Breast epithelium (tissue), 4 donors: ENCODE measurements around the gene VANGL1. TPM values are rescaled to one million over a fixed set of nuclear protein-coding genes. Genes with fewer than 3 reads are reported as not detected.

Source experiments
- DNase-seq, 2 donors: peaks; one replicate each; pipeline ENCODE4 v3.0.0-alpha.2; 2019; ENCODE audit warnings: low spot score in 2 of 2
- H3K27ac ChIP-seq, 2 donors: fragments of 200-600 bp; sonication (generic) in 1 of 2; one replicate each; pipeline ENCODE4 v1.5.1; 2016 to 2019; ENCODE audit warnings: mild to moderate bottlenecking in 1 of 2
- H3K27me3 ChIP-seq, 2 donors: fragments of 200-600 bp; sonication (generic) in 1 of 2; one replicate each; pipeline versions ENCODE4 v1.5.1 to v1.6.0; 2017 to 2019; ENCODE audit warnings: control low read depth in 1 of 2, mild to moderate bottlenecking in 1 of 2
- H3K36me3 ChIP-seq: fragments of 200-600 bp; one replicate; pipeline ENCODE4 v1.5.1; 2019
- H3K4me1 ChIP-seq, 2 donors: fragments of 200-600 bp; sonication (generic); one replicate each; pipeline ENCODE4 v1.5.1; 2016 to 2019; ENCODE audit warnings: control low read depth in 1 of 2
- H3K4me3 ChIP-seq, 3 donors: fragments of 200-600 bp; sonication (generic); 1 replicate in 2 of 3; 2 replicates in 1 of 3; pipeline ENCODE4 v1.5.1; 2016 to 2019; ENCODE audit warnings: mild to moderate bottlenecking in 3 of 3, moderate library complexity in 2 of 3
- H3K9me3 ChIP-seq, 2 donors: fragments of 200-600 bp; sonication (generic) in 1 of 2; one replicate each; pipeline ENCODE4 v1.5.1; 2016 to 2019; ENCODE audit warnings: control low read depth in 1 of 2
- CTCF ChIP-seq, 3 donors: fragments of 450-650 bp; IDR thresholded peaks; one replicate each; pipeline ENCODE4 v1.5.1; 2016 to 2017; ENCODE audit warnings: antibody characterized with exemption in 3 of 3, mild to moderate bottlenecking in 3 of 3, moderate library complexity in 3 of 3
- POLR2A ChIP-seq: fragments of 450-650 bp; IDR thresholded peaks from one replicate; pipeline ENCODE4 v1.6.1; 2016; ENCODE audit warnings: antibody characterized with exemption, mild to moderate bottlenecking, moderate library complexity
- POLR2AphosphoS5 ChIP-seq, 3 donors: sonication (generic); formaldehyde crosslinking; IDR thresholded peaks; one replicate each; pipeline ENCODE4 v1.6.1; 2017; ENCODE audit warnings: antibody characterized with exemption in 3 of 3
- intact Hi-C: fragments of 100-400 bp; cut with DNase I; formaldehyde crosslinking; loops from one replicate; pipeline ENCODE4 v1.15.1; 2023; ENCODE audit warnings: low total_unique reads
- total RNA-seq, 3 donors: library from RNA; depleted of rRNA; stranded (reverse); fragments of >200 nt; gene quantifications; one replicate each; pipeline ENCODE4 v1.1.0, GENCODE V29; 2016

VANGL1 gene
- total RNA-seq, 3 donors from 2014 or later: 6.6 to 7.5 (median 7.5) TPM

GRCh38 chr1:115654125-115654524 is 12.4 kb downstream of the VANGL1 start:
- intact Hi-C loops: no loop called here
- Histone ChIP-seq H3K27ac (no peak overlapping the region), H3K4me3 (no peak overlapping the region), H3K9me3 (no peaks in the 10 kb centered on the region), H3K4me1 (no peaks in the 10 kb centered on the region), H3K27me3 (no peaks in the 10 kb centered on the region), H3K36me3 (no peaks in the 10 kb centered on the region)
- DNase-seq: no peak
- TF ChIP-seq CTCF (IDR thresholded peaks at IDR 0.05) (no peak), POLR2A (no peak), POLR2AphosphoS5 (IDR thresholded peaks at IDR 0.05) (no peak)

GRCh38 chr1:115654663-115655305 is 13.0 kb downstream of the VANGL1 start:
- H3K27me3 ChIP-seq: no peaks in the 10 kb centered on the region
- no peaks in the 10 kb centered on the region for H3K4me1 ChIP-seq
- no peak for DNase-seq
- H3K27ac ChIP-seq: no peak overlapping the region
- intact Hi-C loops: no loop called here
- H3K4me3 ChIP-seq: no peak overlapping the region
- H3K9me3 ChIP-seq: no peaks in the 10 kb centered on the region
- TF ChIP-seq POLR2AphosphoS5 (IDR thresholded peaks at IDR 0.05) (no peak), CTCF (IDR thresholded peaks at IDR 0.05) (no peak), POLR2A (no peak)
- no peaks in the 10 kb centered on the region for H3K36me3 ChIP-seq

- H3K4me1 ChIP-seq: no peaks in the 10 kb centered on the region
- H3K9me3 ChIP-seq: no peaks in the 10 kb centered on the region
- no peaks in the 10 kb centered on the region for H3K36me3 ChIP-seq
- H3K27me3 ChIP-seq: no peaks in the 10 kb centered on the region
- intact Hi-C loops: no loop called here
- no peak for TF ChIP-seq CTCF (IDR thresholded peaks at IDR 0.05)
- no peak for TF ChIP-seq POLR2A
- TF ChIP-seq POLR2AphosphoS5 (IDR thresholded peaks at IDR 0.05): no peak
- no peak overlapping the region for H3K27ac ChIP-seq
- no peak for DNase-seq
- no peak overlapping the region for H3K4me3 ChIP-seq
Measured at GRCh38 chr1:115655306-115655663, 13.5 kb downstream of the VANGL1 start.

GRCh38 chr1:115655916-115656315 is 14.1 kb downstream of the VANGL1 start:
- no peak overlapping the region for H3K27ac ChIP-seq
- no peaks in the 10 kb centered on the region for H3K27me3 ChIP-seq
- H3K36me3 ChIP-seq: no peaks in the 10 kb centered on the region
- H3K4me1 ChIP-seq: no peaks in the 10 kb centered on the region
- no peak for DNase-seq
- no peak for TF ChIP-seq CTCF (IDR thresholded peaks at IDR 0.05)
- intact Hi-C loops: no loop called here
- H3K9me3 ChIP-seq: no peaks in the 10 kb centered on the region
- no peak overlapping the region for H3K4me3 ChIP-seq

GRCh38 chr1:115656461-115657077 is 14.8 kb downstream of the VANGL1 start:
- intact Hi-C loops: no loop called here
- Histone ChIP-seq H3K4me3 (no peak overlapping the region), H3K4me1 (no peaks in the 10 kb centered on the region), H3K27me3 (no peaks in the 10 kb centered on the region), H3K36me3 (no peaks in the 10 kb centered on the region), H3K27ac (no peak overlapping the region), H3K9me3 (no peaks in the 10 kb centered on the region)
- TF ChIP-seq CTCF (IDR thresholded peaks at IDR 0.05): no peak
- no peak for TF ChIP-seq POLR2AphosphoS5 (IDR thresholded peaks at IDR 0.05)
- TF ChIP-seq POLR2A: no peak
- DNase-seq: no peak
